HL-60/S4 (cell line): Measurements from ENCODE around the gene NOP14.
"Not testable (repeated sequence)": the region's sequence is repeated elsewhere in the genome, so short reads cannot be mapped to it uniquely, and the experiment has no call there.

Source experiments
- in situ Hi-C: fragments of 300-500 bp; cut with MboI; formaldehyde crosslinking; loops from 2 replicates; pipeline ENCODE4 v1.14.3; 2022; ENCODE audit warnings: low sequenced_read_pairs

The NOP14 gene

DNA sequence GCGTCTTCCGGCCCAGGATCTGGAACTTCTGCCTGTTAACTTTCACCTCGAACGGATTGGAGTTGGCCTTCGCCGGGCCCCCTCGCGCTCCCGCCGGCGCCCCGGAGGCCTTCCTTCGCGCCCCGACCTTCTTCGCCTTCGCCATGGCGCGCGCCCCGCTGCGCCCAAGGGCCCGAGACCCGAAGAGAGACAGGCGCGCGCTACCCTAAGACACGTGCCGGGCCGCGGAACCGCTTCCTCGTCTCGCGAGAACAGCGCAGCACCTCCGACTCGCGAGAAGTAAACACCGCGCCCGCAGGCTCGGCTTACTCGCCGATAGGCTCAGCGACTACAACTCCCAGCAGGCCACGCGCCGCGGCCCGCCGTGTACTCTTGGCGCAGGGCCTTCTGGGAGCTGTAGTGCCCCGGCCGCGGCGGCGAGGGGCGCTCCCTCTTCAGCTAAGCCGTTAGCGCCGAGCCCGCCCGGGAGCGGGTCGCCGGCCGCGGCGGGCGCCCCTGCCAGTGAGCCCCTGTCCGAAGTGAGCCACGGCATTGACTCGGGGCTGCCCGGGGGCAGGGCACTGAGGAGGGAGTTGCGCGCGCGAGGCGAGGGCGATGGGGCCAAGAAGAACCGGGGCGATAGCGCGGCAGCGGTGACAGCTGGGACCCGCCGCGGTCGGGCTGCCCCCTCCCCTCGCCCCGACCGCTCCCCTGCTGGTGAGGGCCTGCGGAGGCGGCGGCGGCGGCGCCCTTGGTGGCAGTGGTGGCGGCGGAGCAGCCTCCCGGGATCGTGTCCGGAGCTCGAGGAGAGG, at the start of gene NOP14, which contains the start of gene GRK4:
TSS of gene NOP14 (minus strand) at position 232 of the 791 bp plus-strand sequence. CDS start at position 145, 87 bp downstream.
TSS of gene GRK4 (plus strand) at position 397 of the 791 bp plus-strand sequence. CDS start 500 bp downstream, outside the sequence.
- in situ Hi-C loops, result no loop called here

DNA sequence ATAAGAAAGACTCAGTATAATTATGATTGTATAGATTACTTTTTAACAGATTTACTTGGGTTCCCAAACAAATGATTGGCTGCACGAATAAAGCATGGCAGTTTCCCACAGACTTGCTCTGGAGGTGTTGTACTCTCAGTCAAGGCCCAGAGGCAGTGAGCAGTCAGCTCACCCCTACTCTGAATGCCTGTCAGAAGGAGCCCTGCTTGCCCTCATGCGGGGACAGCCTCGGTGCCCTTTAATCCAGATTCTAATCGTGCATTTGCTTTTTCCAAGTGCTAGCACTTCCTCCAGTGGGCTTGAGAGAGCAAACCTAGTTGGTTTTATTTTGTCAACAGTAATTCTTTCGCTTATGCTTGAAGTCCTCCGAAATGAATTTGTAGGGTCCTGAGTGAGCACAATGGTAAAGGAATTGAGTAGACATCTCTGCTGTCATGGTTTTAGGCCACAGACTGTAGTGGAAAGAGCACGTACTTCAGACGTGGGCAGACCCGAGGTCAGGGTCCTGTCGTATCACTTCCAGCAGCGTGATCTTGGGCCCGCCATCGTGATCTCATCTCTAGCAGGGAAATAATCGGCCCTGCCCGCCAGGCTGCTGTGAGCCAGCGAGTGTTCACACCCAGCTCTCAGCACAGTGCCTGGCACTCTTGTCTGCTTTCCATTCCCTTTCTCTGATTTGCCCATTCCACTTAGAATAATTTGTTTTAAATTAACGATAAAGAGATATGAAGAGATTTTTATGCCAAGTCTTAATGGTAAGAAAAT, 48.4 kb upstream of the NOP14 start:
- in situ Hi-C loops, result no loop called here

DNA sequence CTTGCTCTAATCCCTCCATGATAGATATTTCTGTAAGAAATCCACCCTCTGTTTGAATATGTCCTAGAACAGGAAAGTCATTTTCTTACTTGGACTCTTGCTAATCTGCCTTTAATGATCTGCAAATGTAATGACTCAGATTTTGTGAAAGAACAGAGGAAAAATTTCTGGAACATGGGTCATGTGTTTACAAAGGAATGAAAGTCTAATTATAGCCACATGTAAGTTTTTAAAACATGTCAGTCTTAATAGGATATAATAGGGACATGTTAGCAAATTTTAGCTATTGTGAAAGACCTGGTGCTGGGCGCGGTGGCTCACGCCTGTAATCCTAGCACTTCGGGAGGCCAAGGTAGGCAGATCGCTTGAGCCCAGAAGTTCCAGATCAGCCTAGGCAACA, 47.8 kb upstream of the NOP14 start:
- in situ Hi-C loops, result no loop called here

DNA sequence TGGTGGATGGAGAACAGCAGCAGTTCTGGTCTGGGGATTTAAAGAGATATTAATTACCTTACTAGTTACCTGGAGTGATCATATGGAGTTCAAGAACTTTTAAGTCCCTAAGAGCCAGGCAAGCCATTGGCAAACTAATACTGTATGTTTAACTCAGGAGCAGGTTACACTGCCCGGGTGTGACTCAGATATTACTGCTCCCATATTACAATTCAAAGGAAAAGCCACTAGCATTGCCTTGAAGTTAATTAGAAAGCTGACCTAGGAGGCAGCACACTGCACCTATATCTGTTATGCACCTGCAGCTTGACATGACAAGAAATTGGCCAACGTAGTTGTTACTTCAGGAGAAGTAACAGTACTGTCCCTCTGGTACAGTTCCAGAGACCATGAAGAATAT, 47.4 kb upstream of the NOP14 start:
- in situ Hi-C loops, result no loop called here

- in situ Hi-C loops, result no loop called here
These were observed 46.2 kb upstream of the NOP14 start for GRCh38 chr4:3009422-3009821.

DNA sequence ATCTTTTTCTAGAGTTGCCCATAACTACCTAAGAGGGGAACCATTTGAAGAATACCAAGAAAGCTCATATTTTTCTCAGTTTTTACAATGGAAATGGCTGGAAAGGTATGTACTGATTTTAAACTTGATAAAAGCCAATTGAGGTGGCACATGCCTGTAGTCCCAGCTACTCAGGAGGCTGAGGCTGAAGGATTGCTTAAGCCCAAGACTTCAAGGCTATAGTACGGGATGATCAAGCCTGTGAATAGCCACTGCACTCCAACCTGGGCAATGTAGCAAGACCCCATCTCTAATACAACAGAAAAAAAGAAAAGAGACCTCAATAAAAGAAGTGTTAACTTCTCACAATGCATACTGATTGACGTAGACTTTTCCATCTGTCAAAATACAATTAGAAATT, 44.5 kb upstream of the NOP14 start:
- in situ Hi-C loops, result no loop called here

DNA sequence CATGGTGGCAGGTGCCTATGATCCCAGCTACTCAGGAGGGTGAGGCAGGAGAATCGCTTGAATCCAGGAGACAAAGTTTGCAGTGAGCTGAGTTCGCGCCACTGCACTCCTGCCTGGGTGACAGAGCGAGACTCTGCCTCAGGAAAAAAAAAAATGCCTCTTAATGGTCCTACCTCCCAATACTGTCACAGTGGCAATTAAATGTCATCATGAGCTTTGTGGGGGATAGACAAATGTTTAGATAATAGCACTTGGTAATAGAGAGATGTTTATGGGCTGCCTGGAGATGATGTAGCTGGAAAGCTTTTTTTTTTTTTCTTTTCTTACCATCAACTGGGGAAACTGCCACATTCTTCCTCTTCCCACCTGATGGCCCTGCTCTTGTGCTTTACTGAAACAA, 33.2 kb upstream of the NOP14 start:
- in situ Hi-C loops, result no loop called here

- in situ Hi-C loops, result no loop called here
These were observed 32.5 kb upstream of the NOP14 start for GRCh38 chr4:2995546-2996265.

DNA sequence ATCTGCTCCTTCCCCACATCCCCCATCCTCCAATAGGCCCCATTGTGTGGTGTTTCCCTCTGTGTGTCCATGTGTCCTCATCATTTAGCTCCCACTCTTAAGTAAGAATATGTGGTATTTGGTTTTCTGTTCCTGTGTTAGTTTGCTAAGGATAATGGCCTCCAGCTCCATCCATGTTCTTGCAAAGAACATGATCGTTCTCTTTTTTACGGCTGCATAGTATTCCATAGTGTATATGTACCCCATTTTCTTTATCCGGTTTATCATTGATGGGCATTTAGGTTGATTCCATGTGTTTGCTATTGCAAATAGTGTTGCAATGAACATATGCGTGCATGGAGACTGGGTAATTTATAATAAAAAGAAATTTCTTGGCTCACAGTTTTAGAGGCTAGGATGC, 31.7 kb upstream of the NOP14 start:
- in situ Hi-C loops, result no loop called here

- in situ Hi-C loops, result no loop called here
These were observed 28.0 kb upstream of the NOP14 start for GRCh38 chr4:2991243-2991642.

DNA sequence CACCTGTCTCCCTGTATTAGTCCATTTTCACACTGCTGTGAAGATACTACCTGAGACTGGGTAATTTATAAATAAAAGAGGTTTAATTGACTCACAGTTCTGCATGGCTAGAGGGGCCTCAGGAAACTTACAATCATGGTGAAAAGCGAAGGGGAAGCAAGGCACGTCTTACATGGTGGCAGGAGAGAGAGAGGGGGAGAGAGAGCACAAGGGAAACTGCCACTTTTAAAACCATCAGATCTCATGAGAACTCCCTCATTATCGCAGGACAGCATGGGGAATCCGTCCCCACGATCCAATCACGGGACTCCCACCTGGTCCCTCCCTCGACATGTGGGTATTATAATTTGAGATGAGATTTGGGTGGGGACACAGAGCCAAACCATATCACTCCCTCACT, 20.5 kb upstream of the NOP14 start:
- in situ Hi-C loops, result not testable (repeated sequence)

DNA sequence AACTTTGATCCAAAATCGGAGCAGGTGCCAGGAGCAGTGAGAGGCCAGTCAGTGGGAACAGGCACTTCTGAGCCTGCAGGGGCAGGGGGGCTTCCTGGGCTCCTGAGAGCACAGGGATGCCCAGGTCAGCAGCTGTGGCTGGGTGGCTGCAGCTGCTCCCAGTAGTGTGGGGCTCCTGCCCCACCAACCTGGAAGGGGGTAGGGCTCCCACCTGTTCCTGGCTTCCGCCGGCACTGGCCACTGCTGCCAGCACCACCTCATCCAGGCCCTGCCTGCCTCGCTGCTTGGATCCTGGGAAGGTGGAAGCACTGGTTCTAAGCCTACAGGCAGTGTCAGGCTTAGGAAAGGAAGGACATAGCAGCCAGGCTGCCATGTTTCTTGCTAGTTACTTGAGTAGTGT, 18.8 kb upstream of the NOP14 start:
- in situ Hi-C loops, result no loop called here

DNA sequence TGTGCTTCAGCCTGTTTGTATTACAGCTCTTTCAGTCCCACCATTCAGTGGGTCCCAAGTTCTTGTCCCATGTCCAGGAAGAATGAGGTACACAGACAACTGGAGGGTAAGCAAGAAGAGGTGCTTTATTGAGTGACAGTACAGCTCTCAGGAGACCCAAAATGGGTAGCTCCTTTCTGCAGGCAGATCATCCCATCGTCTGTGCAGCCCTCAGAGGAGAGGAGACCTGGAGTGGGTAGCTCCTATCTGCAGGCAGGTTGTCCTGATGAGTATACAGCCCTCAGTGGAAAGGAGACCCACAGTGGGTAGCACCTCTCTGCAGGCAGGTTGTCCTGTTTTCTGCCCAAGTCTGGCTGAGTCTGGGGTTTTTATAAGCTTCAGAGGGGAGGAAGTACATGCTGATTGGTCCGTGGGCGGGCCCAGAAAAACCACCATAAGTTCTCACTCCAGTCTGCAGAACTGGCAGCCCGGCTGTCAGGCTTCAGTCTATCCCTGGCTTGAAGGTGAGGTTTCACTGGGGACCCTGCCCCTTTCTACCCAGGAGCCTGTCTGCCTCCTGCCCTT, 18.1 kb upstream of the NOP14 start:
- in situ Hi-C loops, result no loop called here

GRCh38 chr4:2977211-2978088, 14.2 kb upstream of the NOP14 start:
- in situ Hi-C loops, result no loop called here

DNA sequence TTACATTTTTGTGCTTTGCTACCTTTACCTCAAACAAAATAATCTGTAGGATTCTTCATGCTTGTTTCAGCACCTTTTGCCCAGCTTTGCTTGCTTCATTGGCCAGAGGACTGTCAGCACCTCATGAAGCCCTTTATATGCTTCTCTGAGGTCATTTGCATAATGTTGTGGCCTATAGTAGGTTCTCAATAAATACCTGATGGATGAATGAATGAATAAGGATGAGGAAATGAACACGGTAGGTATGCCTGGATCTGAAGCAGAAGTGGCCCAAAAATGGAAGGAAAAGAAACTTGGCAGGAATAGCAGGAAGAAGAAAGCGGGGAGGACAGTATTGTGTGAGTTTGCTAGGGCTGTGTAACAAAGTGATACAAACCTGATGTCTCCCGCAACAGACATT, 8.1 kb upstream of the NOP14 start:
- in situ Hi-C loops, result no loop called here

- in situ Hi-C loops, result no loop called here
These were observed 5.2 kb upstream of the NOP14 start for GRCh38 chr4:2968381-2968780.

DNA sequence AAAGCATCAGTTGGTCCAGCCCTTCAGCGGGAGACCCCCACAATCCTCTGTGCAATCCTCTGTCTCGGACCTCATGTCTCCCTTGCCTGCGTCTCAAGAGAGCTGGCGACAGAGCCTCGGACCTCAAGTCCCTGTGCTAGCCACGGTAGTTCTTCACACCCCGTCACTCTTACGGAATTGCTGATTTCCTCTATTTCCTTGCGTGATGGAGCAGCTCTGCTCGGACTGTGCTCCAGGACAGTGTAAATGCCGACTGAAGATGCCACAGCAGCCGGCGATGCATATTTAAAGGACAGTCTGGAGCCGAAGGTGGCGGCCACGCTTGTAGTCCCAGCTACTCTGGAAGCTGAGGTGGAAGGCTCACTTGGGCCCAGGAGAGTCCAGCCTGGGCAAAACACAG, 2.1 kb upstream of the NOP14 start:
- in situ Hi-C loops, result no loop called here

DNA sequence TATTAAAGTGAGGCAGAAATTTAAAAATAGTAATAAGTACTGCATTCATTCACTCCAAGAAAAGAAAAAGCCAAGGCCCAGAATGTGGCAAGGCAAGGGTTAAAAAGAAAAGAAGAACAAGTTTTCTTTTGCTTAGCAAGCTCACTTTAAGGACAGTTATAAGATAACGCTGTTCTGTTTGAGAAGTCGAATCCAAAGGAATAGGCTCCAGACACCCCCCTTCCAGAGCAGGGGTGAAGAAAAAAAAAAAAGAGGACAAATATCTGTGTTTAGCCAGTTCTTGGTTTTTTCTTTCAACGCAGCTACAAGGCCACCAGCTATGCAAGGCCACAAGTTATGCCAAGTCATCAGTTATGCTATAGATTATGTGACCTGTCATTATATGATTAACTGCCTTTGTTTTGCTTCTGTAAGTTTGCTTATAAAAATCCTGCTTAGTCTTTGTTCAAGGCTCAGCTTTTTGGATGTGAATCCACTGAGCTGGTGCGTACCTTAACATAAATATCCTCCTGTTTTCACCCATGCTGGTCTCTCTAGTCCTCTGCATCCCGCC, 1.6 kb upstream of the NOP14 start:
- in situ Hi-C loops, result no loop called here

DNA sequence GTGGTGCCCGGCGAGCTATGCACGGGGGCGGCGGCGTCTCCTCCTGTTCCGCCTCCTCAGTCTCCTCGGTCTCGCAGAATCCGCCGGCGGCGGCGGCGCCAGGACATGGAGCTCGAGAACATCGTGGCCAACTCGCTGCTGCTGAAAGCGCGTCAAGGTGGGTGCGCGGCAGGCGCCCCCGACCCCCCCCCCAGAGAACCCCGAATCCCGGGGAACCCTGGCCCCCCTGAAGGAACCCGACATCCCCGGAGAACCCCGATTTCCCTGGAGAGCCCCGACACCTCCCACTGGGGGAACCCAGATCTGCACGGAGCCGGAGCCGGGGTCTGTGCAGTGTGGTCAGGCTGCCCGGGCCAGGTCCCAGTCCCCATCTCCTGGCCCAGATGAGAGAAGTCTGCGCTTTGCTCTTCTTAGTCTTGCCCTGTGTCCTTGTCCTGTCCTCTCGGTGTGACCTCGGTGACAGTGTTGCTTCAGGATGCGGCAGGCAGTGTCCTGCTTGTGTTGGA, 813 bp upstream of the NOP14 start:
- in situ Hi-C loops, result no loop called here
